ENCODE data around the gene ITPRIPL2. TPM values are rescaled to one million over a fixed set of nuclear protein-coding genes. Genes with fewer than 3 reads are reported as not detected.

The ITPRIPL2 gene
- total and polyA plus RNA-seq, 2 of the 13 experiments (the other 11 are each of a cell fraction or from before 2014, with no cell fraction given) = 5.9 to 12.6 TPM

DNA sequence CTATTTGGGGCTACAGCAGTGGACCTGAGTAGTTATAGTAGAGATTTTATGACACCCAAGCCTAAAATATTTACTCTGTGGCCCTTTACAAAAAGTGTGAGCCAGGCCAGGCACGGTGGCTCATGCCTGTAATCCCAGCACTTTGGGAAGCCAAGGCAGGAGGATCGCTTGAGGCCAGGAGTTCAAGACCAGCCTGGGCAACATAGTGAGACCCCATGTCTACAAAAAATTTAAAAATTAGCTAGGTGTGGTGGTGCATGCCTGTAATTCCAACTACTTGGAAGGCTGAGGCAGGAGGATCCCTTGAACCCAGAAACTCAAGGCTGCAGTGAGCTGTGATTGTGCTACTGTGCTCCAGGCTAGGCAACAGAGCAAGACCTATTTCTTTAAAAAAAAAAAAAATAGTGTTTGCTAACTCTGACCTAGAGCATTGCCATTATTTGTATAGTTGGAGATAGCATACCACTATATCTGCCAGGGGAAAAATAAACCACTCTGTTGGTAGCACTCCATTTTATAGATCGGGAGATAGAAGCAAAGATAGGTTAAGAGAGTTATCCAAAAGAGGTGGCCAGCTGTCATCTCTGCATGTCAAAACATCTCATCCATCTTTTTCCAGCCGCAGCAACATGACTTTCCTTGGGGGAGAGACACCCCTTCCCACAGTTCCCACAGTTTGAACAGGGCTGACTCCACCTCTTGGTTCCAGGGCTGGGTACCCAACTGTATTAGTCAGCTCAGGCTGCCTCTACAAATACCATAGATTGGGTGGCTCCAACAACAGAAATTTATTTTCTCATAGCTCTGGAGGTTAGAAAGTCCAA is 3.0 kb upstream of the ITPRIPL2 start (continued):
- TF ChIP-seq TMF1 (CRISPR knock-in tag; IDR thresholded peaks at IDR 0.05; ENCODE audit: low read depth) (no peak), MAZ (IDR thresholded peaks at IDR 0.05; ENCODE audit: borderline replicate concordance, low read depth, low read length) (no peak), MAZ (CRISPR knock-in tag; IDR thresholded peaks at IDR 0.05; ENCODE audit: low read depth) (no peak), TOE1 (CRISPR knock-in tag; IDR thresholded peaks at IDR 0.05) (no peak), ZNF720 (CRISPR knock-in tag; IDR thresholded peaks at IDR 0.05) (no peak), ZNF552 (CRISPR knock-in tag; IDR thresholded peaks at IDR 0.05; ENCODE audit: borderline replicate concordance) (no peak), ZFP82 (CRISPR knock-in tag; IDR thresholded peaks at IDR 0.05; ENCODE audit: borderline replicate concordance) (no peak), HDAC6 (IDR thresholded peaks at IDR 0.05; ENCODE audit: low read depth, low read length) (no peak), MAFG (CRISPR knock-in tag; IDR thresholded peaks at IDR 0.05) (no peak), ZNF30 (CRISPR knock-in tag; IDR thresholded peaks at IDR 0.05) (no peak), ZNF224 (CRISPR knock-in tag; IDR thresholded peaks at IDR 0.05) (no peak), CBX1 (IDR thresholded peaks at IDR 0.05; ENCODE audit: low read depth) (no peak), GTF3A (CRISPR knock-in tag; conservative IDR thresholded peaks at IDR 0.05) (no peak), ZNF432 (CRISPR knock-in tag; IDR thresholded peaks at IDR 0.05; ENCODE audit: borderline replicate concordance) (no peak), ZNF781 (CRISPR knock-in tag; IDR thresholded peaks at IDR 0.05; ENCODE audit: borderline replicate concordance, not compliant biosample characterization) (no peak), KDM5A (IDR thresholded peaks at IDR 0.05; ENCODE audit: borderline replicate concordance, low read length) (no peak), HNRNPUL1 (IDR thresholded peaks at IDR 0.05; ENCODE audit: low read depth, low read length) (no peak), ZNF703 (CRISPR knock-in tag; IDR thresholded peaks at IDR 0.05; ENCODE audit: borderline replicate concordance) (no peak), PCBP2 (optimal IDR thresholded peaks at IDR 0.05; ENCODE audit: low read depth, low read length, poor library complexity, severe bottlenecking) (no peak), HIVEP1 (CRISPR knock-in tag; IDR thresholded peaks at IDR 0.05) (no peak)
- TF ChIP-seq, protein P1, sequence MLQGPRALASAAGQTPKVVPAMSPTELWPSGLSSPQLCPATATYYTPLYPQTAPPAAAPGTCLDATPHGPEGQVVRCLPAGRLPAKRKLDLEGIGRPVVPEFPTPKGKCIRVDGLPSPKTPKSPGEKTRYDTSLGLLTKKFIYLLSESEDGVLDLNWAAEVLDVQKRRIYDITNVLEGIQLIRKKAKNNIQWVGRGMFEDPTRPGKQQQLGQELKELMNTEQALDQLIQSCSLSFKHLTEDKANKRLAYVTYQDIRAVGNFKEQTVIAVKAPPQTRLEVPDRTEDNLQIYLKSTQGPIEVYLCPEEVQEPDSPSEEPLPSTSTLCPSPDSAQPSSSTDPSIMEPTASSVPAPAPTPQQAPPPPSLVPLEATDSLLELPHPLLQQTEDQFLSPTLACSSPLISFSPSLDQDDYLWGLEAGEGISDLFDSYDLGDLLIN (CRISPR knock-in tag; IDR thresholded peaks at IDR 0.05; ENCODE audit: borderline replicate concordance) = no peak
- TF ChIP-seq, protein P2, sequence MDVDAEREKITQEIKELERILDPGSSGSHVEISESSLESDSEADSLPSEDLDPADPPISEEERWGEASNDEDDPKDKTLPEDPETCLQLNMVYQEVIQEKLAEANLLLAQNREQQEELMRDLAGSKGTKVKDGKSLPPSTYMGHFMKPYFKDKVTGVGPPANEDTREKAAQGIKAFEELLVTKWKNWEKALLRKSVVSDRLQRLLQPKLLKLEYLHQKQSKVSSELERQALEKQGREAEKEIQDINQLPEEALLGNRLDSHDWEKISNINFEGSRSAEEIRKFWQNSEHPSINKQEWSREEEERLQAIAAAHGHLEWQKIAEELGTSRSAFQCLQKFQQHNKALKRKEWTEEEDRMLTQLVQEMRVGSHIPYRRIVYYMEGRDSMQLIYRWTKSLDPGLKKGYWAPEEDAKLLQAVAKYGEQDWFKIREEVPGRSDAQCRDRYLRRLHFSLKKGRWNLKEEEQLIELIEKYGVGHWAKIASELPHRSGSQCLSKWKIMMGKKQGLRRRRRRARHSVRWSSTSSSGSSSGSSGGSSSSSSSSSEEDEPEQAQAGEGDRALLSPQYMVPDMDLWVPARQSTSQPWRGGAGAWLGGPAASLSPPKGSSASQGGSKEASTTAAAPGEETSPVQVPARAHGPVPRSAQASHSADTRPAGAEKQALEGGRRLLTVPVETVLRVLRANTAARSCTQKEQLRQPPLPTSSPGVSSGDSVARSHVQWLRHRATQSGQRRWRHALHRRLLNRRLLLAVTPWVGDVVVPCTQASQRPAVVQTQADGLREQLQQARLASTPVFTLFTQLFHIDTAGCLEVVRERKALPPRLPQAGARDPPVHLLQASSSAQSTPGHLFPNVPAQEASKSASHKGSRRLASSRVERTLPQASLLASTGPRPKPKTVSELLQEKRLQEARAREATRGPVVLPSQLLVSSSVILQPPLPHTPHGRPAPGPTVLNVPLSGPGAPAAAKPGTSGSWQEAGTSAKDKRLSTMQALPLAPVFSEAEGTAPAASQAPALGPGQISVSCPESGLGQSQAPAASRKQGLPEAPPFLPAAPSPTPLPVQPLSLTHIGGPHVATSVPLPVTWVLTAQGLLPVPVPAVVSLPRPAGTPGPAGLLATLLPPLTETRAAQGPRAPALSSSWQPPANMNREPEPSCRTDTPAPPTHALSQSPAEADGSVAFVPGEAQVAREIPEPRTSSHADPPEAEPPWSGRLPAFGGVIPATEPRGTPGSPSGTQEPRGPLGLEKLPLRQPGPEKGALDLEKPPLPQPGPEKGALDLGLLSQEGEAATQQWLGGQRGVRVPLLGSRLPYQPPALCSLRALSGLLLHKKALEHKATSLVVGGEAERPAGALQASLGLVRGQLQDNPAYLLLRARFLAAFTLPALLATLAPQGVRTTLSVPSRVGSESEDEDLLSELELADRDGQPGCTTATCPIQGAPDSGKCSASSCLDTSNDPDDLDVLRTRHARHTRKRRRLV (CRISPR knock-in tag; IDR thresholded peaks at IDR 0.05) = no peak
- TF ChIP-seq, protein P3, sequence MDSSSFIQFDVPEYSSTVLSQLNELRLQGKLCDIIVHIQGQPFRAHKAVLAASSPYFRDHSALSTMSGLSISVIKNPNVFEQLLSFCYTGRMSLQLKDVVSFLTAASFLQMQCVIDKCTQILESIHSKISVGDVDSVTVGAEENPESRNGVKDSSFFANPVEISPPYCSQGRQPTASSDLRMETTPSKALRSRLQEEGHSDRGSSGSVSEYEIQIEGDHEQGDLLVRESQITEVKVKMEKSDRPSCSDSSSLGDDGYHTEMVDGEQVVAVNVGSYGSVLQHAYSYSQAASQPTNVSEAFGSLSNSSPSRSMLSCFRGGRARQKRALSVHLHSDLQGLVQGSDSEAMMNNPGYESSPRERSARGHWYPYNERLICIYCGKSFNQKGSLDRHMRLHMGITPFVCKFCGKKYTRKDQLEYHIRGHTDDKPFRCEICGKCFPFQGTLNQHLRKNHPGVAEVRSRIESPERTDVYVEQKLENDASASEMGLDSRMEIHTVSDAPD (CRISPR knock-in tag; IDR thresholded peaks at IDR 0.05) = no peak

All from HepG2 (cell line).